Sigmoid colon (tissue), 7 donors: ENCODE data around the gene ADD1. TPM values are rescaled to one million over a fixed set of nuclear protein-coding genes. Genes with fewer than 3 reads are reported as not detected.
A peak's percentile ranks its signal among the peaks of the same experiment; 100 is the strongest.

ENCODE experiments used
- DNase-seq: peaks from one replicate; pipeline ENCODE4 v3.0.0-alpha.2; 2019
- H3K27ac ChIP-seq, 4 donors: fragments of 200-600 bp; sonication (generic); one replicate each; pipeline ENCODE4 v1.5.1; 2016 to 2019; ENCODE audit warnings: mild to moderate bottlenecking in 1 of 4
- H3K27me3 ChIP-seq, 3 donors: fragments of 200-600 bp; sonication (generic); one replicate each; pipeline ENCODE4 v1.5.1; 2019; ENCODE audit warnings: mild to moderate bottlenecking in 1 of 3
- H3K36me3 ChIP-seq, 4 donors: fragments of 200-600 bp; sonication (generic); one replicate each; pipeline ENCODE4 v1.5.1; 2016 to 2019
- H3K4me1 ChIP-seq, 4 donors: fragments of 200-600 bp; sonication (generic); one replicate each; pipeline ENCODE4 v1.5.1; 2017 to 2019
- H3K4me3 ChIP-seq, 4 donors: fragments of 200-600 bp; sonication (generic); one replicate each; pipeline ENCODE4 v1.5.1; 2017 to 2019; ENCODE audit warnings: mild to moderate bottlenecking in 2 of 4, moderate library complexity in 1 of 4
- H3K9me3 ChIP-seq, 4 donors: fragments of 200-600 bp in 3 of 4; sonication (generic) in 3 of 4; one replicate each; pipeline versions ENCODE4 v1.5.1 to v1.6.1; 2013 to 2019
- EP300 ChIP-seq, 4 donors: sonication (generic); formaldehyde crosslinking; IDR thresholded peaks; one replicate each; pipeline ENCODE4 v1.6.1; 2017; ENCODE audit warnings: antibody characterized with exemption in 4 of 4
- POLR2A ChIP-seq, 2 donors: fragments of 450-650 bp; IDR thresholded peaks; one replicate each; pipeline ENCODE4 v1.6.1; 2016; ENCODE audit warnings: antibody characterized with exemption in 2 of 2, mild to moderate bottlenecking in 2 of 2, moderate library complexity in 2 of 2
- POLR2AphosphoS5 ChIP-seq, 4 donors: sonication (generic); formaldehyde crosslinking; IDR thresholded peaks; one replicate each; pipeline ENCODE4 v1.6.1; 2017; ENCODE audit warnings: antibody characterized with exemption in 4 of 4
- WGBS, 2 donors: extraction: QIAGEN DNeasy Blood & Tissue Kit; methylation state at CpG; one replicate each; pipeline ENCODE4 v1.1.7; 2013; 5-methylcytosine and 5-hydroxymethylcytosine counted together
- intact Hi-C: fragments of 100-400 bp; cut with DNase I; formaldehyde crosslinking; loops from one replicate; pipeline ENCODE4 v1.15.1; 2023
- polyA plus RNA-seq, 3 donors: library from polyadenylated mRNA; stranded (reverse); fragments of 200-250 nt; gene quantifications; one replicate each; pipeline ENCODE4 v1.2.3, GENCODE V29; 2013
- total RNA-seq, 4 donors: library from RNA; depleted of rRNA; stranded (reverse); fragments of >200 nt; gene quantifications; one replicate each; pipeline ENCODE4 v1.1.0, GENCODE V29; 2016
- TF ChIP-seq, protein P1 (sequence below), 4 experiments: fragments of 450-650 bp in 3 of 4; fragments of 200-600 bp in 1 of 4; IDR thresholded peaks; one replicate each; pipeline ENCODE4 v1.5.1; 2016 to 2019; ENCODE audit warnings: antibody characterized with exemption in 4 of 4, mild to moderate bottlenecking in 3 of 4, moderate library complexity in 2 of 4
- donor health status: healthy with polysubstance abuse.
- donor health status: Bipolar disorder and iron deficiency.
- donor health status: healthy.

Gene ADD1
- total and polyA plus RNA-seq, 7 donors: 113 to 378 (median 166) TPM

DNA sequence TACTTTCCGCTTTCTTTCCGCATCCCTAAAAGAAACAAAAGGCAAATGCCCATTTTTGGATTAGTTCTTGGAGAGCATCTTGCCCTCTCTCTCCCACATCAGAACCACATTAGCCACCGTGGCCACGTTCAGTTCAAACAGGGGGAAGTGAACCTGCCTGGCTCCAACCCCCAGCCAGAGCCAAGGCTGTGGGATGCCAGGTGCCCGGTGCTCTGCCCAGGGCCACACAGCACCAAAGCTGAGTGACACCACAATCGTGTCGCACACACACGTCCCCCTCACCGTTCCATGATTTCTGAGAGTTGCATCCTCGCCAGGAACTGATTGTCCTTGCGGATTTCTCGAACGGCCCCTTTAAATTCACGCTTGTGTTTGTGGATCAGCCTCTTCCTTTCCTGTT is 95.3 kb downstream of the ADD1 start:
- peak; percentile 63 for DNase-seq
- peaks cover 0 to 24% (median 16%) of the 10 kb centered on the region in 4 donors for H3K4me1 ChIP-seq
- no peaks in the 10 kb centered on the region for H3K27me3 ChIP-seq
- peaks cover 13 to 68% (median 49%) of the 10 kb centered on the region in 4 donors for H3K36me3 ChIP-seq
- intact Hi-C loops: no loop called here
- H3K9me3 ChIP-seq: no peaks in the 10 kb centered on the region
- H3K4me3 ChIP-seq: no peak overlapping the region
- TF ChIP-seq, protein P1, sequence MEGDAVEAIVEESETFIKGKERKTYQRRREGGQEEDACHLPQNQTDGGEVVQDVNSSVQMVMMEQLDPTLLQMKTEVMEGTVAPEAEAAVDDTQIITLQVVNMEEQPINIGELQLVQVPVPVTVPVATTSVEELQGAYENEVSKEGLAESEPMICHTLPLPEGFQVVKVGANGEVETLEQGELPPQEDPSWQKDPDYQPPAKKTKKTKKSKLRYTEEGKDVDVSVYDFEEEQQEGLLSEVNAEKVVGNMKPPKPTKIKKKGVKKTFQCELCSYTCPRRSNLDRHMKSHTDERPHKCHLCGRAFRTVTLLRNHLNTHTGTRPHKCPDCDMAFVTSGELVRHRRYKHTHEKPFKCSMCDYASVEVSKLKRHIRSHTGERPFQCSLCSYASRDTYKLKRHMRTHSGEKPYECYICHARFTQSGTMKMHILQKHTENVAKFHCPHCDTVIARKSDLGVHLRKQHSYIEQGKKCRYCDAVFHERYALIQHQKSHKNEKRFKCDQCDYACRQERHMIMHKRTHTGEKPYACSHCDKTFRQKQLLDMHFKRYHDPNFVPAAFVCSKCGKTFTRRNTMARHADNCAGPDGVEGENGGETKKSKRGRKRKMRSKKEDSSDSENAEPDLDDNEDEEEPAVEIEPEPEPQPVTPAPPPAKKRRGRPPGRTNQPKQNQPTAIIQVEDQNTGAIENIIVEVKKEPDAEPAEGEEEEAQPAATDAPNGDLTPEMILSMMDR (IDR thresholded peaks at IDR 0.05): no peak
- TF ChIP-seq POLR2AphosphoS5 (IDR thresholded peaks at IDR 0.05) (no peak), EP300 (IDR thresholded peaks at IDR 0.05) (no peak), POLR2A (IDR thresholded peaks at IDR 0.05) (no peak)
- WGBS, 2 donors: 91% methylated on average over 14 of the region's 14 CpGs
- H3K27ac ChIP-seq: no peak overlapping the region

DNA sequence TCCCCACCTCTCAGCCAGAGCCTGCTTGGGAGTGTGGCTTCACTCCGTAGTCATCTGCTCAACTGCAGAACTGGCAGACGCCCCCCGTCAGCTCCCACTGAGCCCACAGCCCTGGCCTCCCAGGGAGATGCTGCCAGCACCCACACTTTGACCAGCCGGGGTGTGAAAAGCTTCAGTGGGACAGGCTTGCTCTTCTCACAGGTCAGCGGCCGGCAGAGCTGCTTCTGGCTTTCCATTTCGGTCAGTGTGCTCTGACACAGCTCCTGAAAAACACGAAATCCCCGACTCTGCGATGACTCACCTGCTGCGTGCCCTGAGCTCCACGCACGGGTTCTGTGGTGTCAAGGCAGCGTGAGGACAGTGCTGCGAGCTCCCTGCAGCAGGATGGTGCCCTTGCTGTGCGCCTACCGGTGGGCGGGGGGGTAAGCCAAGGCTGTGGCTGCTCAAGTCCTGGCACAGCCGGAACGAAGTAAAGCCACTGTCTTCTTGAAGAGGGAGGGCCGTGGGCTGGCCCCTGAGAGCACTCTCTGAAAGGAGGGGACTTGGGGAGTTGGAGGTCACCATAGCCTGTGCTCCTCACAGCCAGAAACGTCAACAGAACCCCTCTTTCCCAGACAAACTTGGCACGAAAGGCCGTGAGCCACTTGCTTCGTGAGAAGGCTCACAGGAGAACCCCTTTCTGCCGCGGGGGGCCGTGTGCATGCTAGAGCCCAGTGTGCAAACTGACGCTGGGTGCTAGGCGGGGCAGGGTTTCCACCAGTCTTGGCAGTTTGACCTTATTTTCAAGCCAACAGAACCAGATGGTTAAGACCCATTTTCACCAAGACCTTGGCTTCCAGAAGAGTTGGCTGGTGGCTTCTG is 96.0 kb downstream of the ADD1 start:
- peaks cover 14 to 75% (median 49%) of the 10 kb centered on the region in 4 donors for H3K36me3 ChIP-seq
- intact Hi-C loops: no loop called here
- H3K27ac ChIP-seq: no peak overlapping the region
- WGBS, 2 donors: 90 to 92% methylated on average over 30 of the region's 30 CpGs
- H3K27me3 ChIP-seq: no peaks in the 10 kb centered on the region
- no peak overlapping the region for H3K4me3 ChIP-seq
- no peaks in the 10 kb centered on the region for H3K9me3 ChIP-seq
- TF ChIP-seq, protein P1 (IDR thresholded peaks at IDR 0.05): no peak
- no peak for TF ChIP-seq EP300 (IDR thresholded peaks at IDR 0.05)
- no peak for TF ChIP-seq POLR2A (IDR thresholded peaks at IDR 0.05)
- no peak for TF ChIP-seq POLR2AphosphoS5 (IDR thresholded peaks at IDR 0.05)
- DNase-seq: peak; percentile 53
- peaks cover 0 to 21% (median 15%) of the 10 kb centered on the region in 4 donors for H3K4me1 ChIP-seq

DNA sequence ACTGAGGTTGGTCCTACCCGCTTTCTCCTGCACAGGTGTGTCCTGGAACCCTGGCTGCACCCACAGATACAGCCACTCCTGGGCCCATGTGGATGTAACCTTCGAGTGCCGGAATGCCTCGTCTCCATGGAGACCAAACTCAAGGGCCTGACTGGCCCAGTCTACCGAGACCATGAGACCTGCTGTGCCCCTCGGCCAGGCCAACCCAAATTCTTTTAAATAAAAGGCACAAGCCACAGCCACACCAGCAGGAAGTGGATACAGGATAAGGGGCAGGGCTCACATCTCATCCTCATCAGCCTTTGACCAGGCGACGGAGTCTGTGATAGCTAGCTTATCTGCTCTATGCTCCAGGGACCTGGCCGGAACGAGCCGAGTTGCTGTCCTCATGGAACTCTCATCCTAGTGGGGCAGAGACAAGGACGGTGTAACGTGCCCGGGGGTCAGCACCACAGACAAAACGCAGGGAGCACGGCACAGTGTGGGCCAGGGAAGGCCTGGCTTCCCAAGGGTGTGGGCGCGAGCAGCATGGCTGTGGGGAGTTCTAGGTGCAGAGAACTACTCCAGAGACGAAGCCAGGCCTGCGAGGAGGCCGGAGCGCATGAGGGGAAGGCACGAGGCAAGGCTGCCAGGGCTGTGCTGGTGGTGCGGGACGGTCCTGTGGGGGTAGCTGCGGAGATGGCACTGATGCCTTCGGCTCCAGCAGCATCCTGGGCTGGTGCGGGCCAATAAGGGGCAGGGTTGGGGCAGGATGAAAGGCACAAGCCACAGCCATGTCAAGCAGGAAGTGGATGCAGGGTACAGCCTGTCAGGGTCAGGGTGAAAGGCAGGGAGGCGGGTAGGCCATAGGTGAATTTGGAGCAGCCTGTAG is 96.9 kb downstream of the ADD1 start:
- Histone ChIP-seq H3K27me3 (no peaks in the 10 kb centered on the region), H3K4me3 (no peak overlapping the region), H3K9me3 (no peaks in the 10 kb centered on the region), H3K4me1 (peaks cover 0 to 18% (median 10%) of the 10 kb centered on the region in 4 donors), H3K36me3 (peaks cover 23 to 84% (median 53%) of the 10 kb centered on the region in 4 donors), H3K27ac (no peak overlapping the region)
- peak in 1 of 4 donors; percentile 8 for TF ChIP-seq POLR2AphosphoS5 (IDR thresholded peaks at IDR 0.05)
- no peak for TF ChIP-seq EP300 (IDR thresholded peaks at IDR 0.05)
- TF ChIP-seq, protein P1 (IDR thresholded peaks at IDR 0.05): no peak
- no peak for TF ChIP-seq POLR2A (IDR thresholded peaks at IDR 0.05)
- intact Hi-C loops: no loop called here
- 94% methylated on average over 29 of the region's 29 CpGs for WGBS, 2 donors
- peak; percentile 61 for DNase-seq

DNA sequence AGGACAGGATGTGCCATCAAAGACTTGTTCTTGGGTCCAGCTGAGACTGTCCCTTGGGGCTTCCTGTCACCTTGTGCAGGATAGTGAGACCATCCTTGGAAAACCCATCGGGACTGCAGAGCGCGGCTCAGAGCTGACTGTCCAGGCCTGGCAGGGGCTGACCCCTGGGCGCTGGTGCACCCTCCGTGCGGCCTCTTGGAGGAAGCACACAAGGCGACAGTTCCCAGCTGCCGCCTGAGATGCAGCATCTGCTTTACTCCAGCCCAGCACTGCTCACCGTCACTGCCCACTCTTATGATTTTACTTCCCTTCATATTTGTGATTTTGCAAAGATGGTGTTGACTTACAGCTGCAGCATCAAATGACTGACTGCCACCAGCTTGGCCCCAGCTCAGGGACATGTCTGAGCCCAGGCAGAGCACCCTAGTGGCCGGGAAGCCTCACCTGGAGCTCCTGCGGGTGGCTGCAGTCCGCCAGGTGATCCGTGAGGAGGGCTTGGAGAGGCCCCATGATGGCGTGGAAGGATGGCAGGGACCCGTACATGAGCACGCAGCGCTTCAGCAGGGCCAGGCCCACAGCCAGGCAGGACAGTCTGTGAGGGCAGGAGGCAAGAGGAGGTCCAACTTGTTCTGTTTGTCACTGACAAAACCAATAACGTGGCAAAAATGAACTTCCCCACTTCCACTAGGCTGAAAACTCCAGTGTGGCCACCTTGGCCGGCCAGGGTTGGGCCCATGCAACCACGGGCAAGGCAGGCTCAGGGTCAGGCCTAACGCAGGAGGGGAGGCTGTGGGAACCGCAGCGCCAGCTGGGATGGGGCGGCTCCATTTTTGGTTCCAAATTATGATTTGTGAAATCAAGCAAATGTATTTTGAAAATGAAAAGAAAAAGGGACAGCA is 97.7 kb downstream of the ADD1 start:
- no peak overlapping the region for H3K4me3 ChIP-seq
- peaks cover 29 to 93% (median 57%) of the 10 kb centered on the region in 4 donors for H3K36me3 ChIP-seq
- no peaks in the 10 kb centered on the region for H3K9me3 ChIP-seq
- no peaks in the 10 kb centered on the region for H3K27me3 ChIP-seq
- DNase-seq: no peak
- H3K4me1 ChIP-seq: peaks cover 0 to 9% (median 2%) of the 10 kb centered on the region in 4 donors
- H3K27ac ChIP-seq: no peak overlapping the region
- TF ChIP-seq POLR2A (IDR thresholded peaks at IDR 0.05): no peak
- TF ChIP-seq POLR2AphosphoS5 (IDR thresholded peaks at IDR 0.05): no peak
- no peak for TF ChIP-seq EP300 (IDR thresholded peaks at IDR 0.05)
- intact Hi-C loops: no loop called here
- 91 to 93% methylated on average over 24 of the region's 24 CpGs for WGBS, 2 donors
